Adipocyte (in vitro differentiated cells): Measurements from ENCODE around the gene DOP1A.

Experiments
- DNase-seq: peaks from one replicate; pipeline ENCODE4 v3.0.0-alpha.2; 2015; ENCODE audit warnings: low read depth
- H3K27me3 ChIP-seq: replicated peaks from 2 replicates; pipeline ENCODE4 v1.7.0; 2013; ENCODE audit warnings: mild to moderate bottlenecking, low read length, moderate library complexity; ENCODE audit not compliant: control insufficient read depth, insufficient read depth
- H3K36me3 ChIP-seq: 2 replicates; pipeline ENCODE4 v1.7.0; 2013; ENCODE audit warnings: low read length, mild to moderate bottlenecking, moderate library complexity; ENCODE audit not compliant: control insufficient read depth, insufficient read depth, severe bottlenecking
- H3K4me1 ChIP-seq: 2 replicates; pipeline ENCODE4 v1.7.0; 2013; ENCODE audit warnings: mild to moderate bottlenecking, low read length, moderate library complexity; ENCODE audit not compliant: control insufficient read depth, insufficient read depth
- H3K4me3 ChIP-seq: 2 replicates; pipeline ENCODE4 v1.7.0; 2013; ENCODE audit warnings: mild to moderate bottlenecking, low read length, moderate library complexity
- H3K9ac ChIP-seq: 2 replicates; pipeline ENCODE4 v1.7.0; 2013; ENCODE audit warnings: mild to moderate bottlenecking, low read length, moderate library complexity
- H3K9me3 ChIP-seq: 2 replicates; pipeline ENCODE4 v1.7.0; 2013; ENCODE audit warnings: mild to moderate bottlenecking, low read length, moderate library complexity; ENCODE audit not compliant: control insufficient read depth

DOP1A gene

GRCh38 chr6:83067448-83068439 is at the start of gene DOP1A:
Gene DOP1A (plus strand): TSS chr6:83067671. CDS start chr6:83096978, 29,307 bp downstream.
- DNase-seq: peak; percentile 99
- Histone ChIP-seq H3K27me3 (no peaks in the 10 kb centered on the region), H3K4me3 (peak within 1 kb of the TSS; percentile 93), H3K4me1 (peaks cover 32% of the 10 kb centered on the region), H3K9ac (peak within 1 kb of the TSS; percentile 91), H3K9me3 (no peaks in the 10 kb centered on the region), H3K36me3 (no peaks in the 10 kb centered on the region)

- H3K27me3 ChIP-seq: no peaks in the 10 kb centered on the region
- peaks cover 14% of the 10 kb centered on the region for H3K36me3 ChIP-seq
- peaks cover 4% of the 10 kb centered on the region for H3K9me3 ChIP-seq
- no peak for DNase-seq
- no peaks in the 10 kb centered on the region for H3K4me1 ChIP-seq
- H3K9ac ChIP-seq: no peak overlapping the region
- H3K4me3 ChIP-seq: no peak overlapping the region
These were observed 47.7 kb upstream of the DOP1A start for GRCh38 chr6:83019741-83020140.

- H3K9ac ChIP-seq: no peak overlapping the region
- no peaks in the 10 kb centered on the region for H3K4me1 ChIP-seq
- H3K27me3 ChIP-seq: no peaks in the 10 kb centered on the region
- peaks cover 13% of the 10 kb centered on the region for H3K36me3 ChIP-seq
- no peak for DNase-seq
- H3K9me3 ChIP-seq: peaks cover 12% of the 10 kb centered on the region
- no peak overlapping the region for H3K4me3 ChIP-seq
These were observed 35.8 kb upstream of the DOP1A start for GRCh38 chr6:83031689-83032088.

GRCh38 chr6:83038246-83038645 is 29.2 kb upstream of the DOP1A start:
- no peak for DNase-seq
- Histone ChIP-seq H3K4me1 (no peaks in the 10 kb centered on the region), H3K36me3 (peaks cover 6% of the 10 kb centered on the region)

GRCh38 chr6:83042467-83043053 is 24.9 kb upstream of the DOP1A start:
- no peak for DNase-seq
- Histone ChIP-seq H3K4me3 (no peak overlapping the region), H3K9me3 (no peaks in the 10 kb centered on the region)

More at GRCh38 chr6:83038246-83038645, 29.2 kb upstream of the DOP1A start:
- Histone ChIP-seq H3K4me3 (no peak overlapping the region), H3K9me3 (peaks cover 3% of the 10 kb centered on the region), H3K27me3 (no peaks in the 10 kb centered on the region), H3K9ac (no peak overlapping the region)

GRCh38 chr6:83044091-83044768 is 23.2 kb upstream of the DOP1A start:
- no peaks in the 10 kb centered on the region for H3K9me3 ChIP-seq
- no peaks in the 10 kb centered on the region for H3K36me3 ChIP-seq
- H3K4me3 ChIP-seq: no peak overlapping the region
- H3K4me1 ChIP-seq: no peaks in the 10 kb centered on the region
- H3K27me3 ChIP-seq: no peaks in the 10 kb centered on the region
- no peak for DNase-seq
- H3K9ac ChIP-seq: no peak overlapping the region

More at GRCh38 chr6:83042467-83043053, 24.9 kb upstream of the DOP1A start:
- Histone ChIP-seq H3K36me3 (no peaks in the 10 kb centered on the region), H3K4me1 (no peaks in the 10 kb centered on the region), H3K27me3 (no peaks in the 10 kb centered on the region), H3K9ac (no peak overlapping the region)

- no peak for DNase-seq
- H3K27me3 ChIP-seq: no peaks in the 10 kb centered on the region
- H3K9ac ChIP-seq: no peak overlapping the region
- no peaks in the 10 kb centered on the region for H3K36me3 ChIP-seq
- no peaks in the 10 kb centered on the region for H3K4me1 ChIP-seq
- H3K4me3 ChIP-seq: no peak overlapping the region
- H3K9me3 ChIP-seq: no peaks in the 10 kb centered on the region
These were observed 20.3 kb upstream of the DOP1A start for GRCh38 chr6:83047065-83047754.

GRCh38 chr6:83051377-83052172 is 15.9 kb upstream of the DOP1A start:
- Histone ChIP-seq H3K4me1 (peaks cover 6% of the 10 kb centered on the region), H3K27me3 (no peaks in the 10 kb centered on the region), H3K36me3 (no peaks in the 10 kb centered on the region), H3K9ac (no peak overlapping the region), H3K4me3 (no peak overlapping the region), H3K9me3 (no peaks in the 10 kb centered on the region)
- DNase-seq: no peak

GRCh38 chr6:83053678-83054077 is 13.8 kb upstream of the DOP1A start:
- Histone ChIP-seq H3K9me3 (no peaks in the 10 kb centered on the region), H3K4me1 (peaks cover 6% of the 10 kb centered on the region), H3K27me3 (no peaks in the 10 kb centered on the region), H3K36me3 (no peaks in the 10 kb centered on the region), H3K9ac (no peak overlapping the region), H3K4me3 (no peak overlapping the region)
- no peak for DNase-seq

GRCh38 chr6:83055366-83055964 is 12.0 kb upstream of the DOP1A start:
- Histone ChIP-seq H3K27me3 (no peaks in the 10 kb centered on the region), H3K4me3 (no peak overlapping the region), H3K9ac (peak overlapping the region; percentile 21), H3K36me3 (no peaks in the 10 kb centered on the region), H3K4me1 (peaks cover 6% of the 10 kb centered on the region), H3K9me3 (no peaks in the 10 kb centered on the region)
- peak; percentile 81 for DNase-seq
